ENCODE data around the gene TP53BP2.

DNA sequence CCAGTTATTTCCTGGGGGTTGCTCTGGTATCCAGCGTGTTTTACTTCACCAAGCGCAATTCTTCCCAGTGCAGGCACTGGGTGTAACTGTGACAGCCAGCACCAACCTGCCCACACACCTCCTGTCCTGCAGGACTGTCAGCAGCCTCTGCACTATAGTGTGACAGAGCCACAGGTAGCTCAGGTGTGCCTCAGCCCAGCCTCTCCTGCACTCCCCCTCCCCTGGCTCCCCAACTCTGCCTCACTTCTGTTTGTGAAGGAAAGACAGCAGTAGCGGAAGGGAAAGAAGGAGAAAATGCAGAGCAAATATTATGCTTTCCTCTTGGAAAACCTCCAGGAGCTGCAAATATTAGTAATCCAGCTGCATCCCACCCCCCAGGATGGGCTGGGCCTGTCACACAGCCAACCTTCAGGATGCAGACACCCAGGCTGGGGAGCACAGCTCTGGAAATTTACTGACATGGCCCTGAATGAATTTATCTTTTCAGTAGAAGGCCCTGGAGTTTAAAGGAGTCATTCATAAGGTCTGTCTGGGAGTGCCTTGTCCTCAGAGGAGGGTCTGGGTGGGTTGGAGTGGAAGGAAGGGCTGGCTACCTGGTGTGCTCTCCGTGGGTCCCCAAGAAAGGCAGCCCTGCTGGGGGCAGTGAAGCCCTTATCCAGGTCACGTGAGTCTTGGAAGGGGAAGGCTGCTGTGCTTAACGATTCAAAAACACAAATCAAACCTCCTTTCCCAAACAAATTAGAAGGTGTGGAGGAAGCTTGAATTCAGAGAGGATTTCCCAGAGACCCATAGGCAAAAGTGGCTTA, 112.6 kb downstream of the TP53BP2 start:
- TF ChIP-seq CTCF (IDR thresholded peaks at IDR 0.05; ENCODE audit: extremely low read depth in 1 of 2, insufficient read depth in 1 of 2, low read depth in 1 of 2, low read length in 2 of 2) (no peak), POLR2AphosphoS5 (IDR thresholded peaks at IDR 0.05; ENCODE audit: insufficient read depth, low read depth, low read length) (peak; percentile 17), FOS (IDR thresholded peaks at IDR 0.05; ENCODE audit: borderline replicate concordance, insufficient read depth, low read length) (peak; percentile 38), POLR2A (IDR thresholded peaks at IDR 0.05; ENCODE audit: low read depth, low read length) (peak; percentile 18), MYC (IDR thresholded peaks at IDR 0.05; ENCODE audit: low read depth, low read length) (no peak), EZH2 (IDR thresholded peaks at IDR 0.05; ENCODE audit: borderline replicate concordance, low read depth, low read length, severe bottlenecking) (no peak), GATA2 (IDR thresholded peaks at IDR 0.05; ENCODE audit: insufficient read depth, insufficient read length, low read depth, low read length) (no peak), JUN (IDR thresholded peaks at IDR 0.05; ENCODE audit: borderline replicate concordance, insufficient read depth, insufficient read length, low read depth) (no peak)
- TF ChIP-seq, protein P1, sequence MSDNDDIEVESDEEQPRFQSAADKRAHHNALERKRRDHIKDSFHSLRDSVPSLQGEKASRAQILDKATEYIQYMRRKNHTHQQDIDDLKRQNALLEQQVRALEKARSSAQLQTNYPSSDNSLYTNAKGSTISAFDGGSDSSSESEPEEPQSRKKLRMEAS (IDR thresholded peaks at IDR 0.05; ENCODE audit: insufficient read depth, insufficient read length) = no peak
